Measurements from ENCODE around the gene ZNF846.
"Not testable (repeated sequence)": the region's sequence is repeated elsewhere in the genome, so short reads cannot be mapped to it uniquely, and the experiment has no call there.

Gene ZNF846

GRCh38 chr19:9782338-9782737 lies 13.8 kb upstream of the ZNF846 start:
- DNase-seq = no peak

- no peak for DNase-seq
Measured at GRCh38 chr19:9757544-9758501, 10.7 kb downstream of the ZNF846 start.

DNA sequence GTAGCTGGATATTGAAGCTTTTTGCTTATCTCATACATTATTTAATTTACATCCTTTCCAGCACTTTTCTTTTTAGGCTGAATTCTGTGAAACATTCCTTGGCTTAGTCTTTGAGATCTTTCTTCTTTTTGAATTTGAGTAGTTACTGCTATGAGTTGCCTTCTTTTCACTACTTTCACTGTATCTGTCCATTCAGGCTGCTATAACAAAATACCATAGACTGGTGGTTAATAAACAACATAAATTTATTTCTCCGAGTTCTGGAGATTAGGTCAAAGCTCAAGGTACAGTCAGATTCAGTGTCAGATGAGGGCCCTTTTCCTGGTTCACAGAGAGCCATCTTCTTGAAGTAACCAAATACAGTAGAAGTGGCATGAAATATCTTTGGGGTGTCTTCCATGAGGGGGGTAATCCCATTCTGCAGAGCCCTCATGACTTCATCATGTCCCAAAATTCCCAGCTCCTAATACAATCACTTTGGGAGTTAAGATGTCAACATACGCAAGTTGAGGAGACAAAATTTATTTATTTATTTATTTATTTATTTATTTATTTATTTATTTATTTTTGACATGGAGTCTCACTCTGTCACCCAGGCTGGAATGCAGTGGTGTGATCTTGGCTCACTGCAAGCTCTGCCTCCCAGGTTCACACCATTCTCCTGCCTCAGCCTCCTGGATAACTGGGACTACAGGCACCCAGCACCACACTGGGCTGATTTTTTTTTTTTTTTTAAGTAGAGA lies 15.7 kb downstream of the ZNF846 start:
- no peak for DNase-seq

DNA sequence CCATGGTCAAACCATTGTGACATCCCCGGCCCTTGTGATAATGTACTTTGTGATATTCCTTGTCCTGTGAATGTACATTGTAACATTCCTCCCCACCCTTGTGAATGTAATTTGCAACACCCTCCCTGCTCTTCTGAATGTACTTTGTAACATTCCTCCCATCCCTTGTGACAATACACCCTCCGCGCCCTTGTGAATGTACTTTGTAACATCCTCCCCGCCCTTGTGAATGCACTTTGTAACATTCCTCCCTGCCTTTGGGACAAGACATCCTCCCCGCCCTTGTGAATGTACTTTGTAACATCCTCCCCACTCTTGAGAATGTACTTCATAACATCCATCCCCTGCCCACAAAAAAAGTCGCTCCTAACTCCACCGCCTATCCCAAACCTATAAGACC lies 17.1 kb downstream of the ZNF846 start:
- no peak for DNase-seq

- DNase-seq = no peak
Measured at GRCh38 chr19:9741476-9742171, 26.9 kb downstream of the ZNF846 start.

DNA sequence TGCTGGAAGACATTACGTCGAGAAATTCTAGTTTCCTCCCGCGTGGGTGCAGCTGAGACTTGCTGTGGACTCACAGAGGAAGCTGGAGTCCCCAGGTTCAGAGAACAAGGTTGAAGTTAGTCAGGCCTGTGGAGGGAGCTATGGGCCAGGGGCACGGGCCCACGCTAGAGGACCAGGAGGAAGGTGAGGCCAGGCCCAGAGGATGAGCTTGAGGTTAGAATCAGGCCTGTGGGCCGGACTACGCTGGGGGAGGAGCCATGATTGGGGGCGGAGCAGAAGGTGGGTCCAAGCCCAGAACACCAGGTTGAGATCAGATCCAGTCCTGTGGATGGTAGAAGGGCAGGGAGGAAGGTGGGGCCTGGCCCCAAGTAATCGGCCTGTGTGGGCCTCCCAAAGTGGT lies 32.6 kb downstream of the ZNF846 start:
- no peak for DNase-seq

DNA sequence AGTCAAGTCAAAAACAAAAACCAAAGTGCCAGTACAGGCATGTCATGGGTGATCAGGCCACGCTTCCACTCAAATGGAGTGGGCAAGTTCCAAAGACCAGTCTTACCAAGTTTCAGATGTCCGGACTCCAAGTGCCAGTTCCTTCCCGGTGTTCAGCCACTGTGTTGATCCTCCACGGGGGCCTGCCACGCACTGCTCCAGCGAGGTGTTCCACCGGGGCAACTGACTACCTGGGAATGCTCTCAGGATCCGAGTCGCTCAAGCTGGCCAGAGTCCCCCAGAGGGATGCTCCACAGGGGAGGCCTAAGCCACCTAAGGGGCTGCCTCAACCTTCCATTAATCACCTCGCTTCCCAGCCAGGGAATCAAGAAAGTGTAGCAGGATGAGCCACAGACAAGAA lies 38.5 kb downstream of the ZNF846 start:
- DNase-seq = not testable (repeated sequence)

DNA sequence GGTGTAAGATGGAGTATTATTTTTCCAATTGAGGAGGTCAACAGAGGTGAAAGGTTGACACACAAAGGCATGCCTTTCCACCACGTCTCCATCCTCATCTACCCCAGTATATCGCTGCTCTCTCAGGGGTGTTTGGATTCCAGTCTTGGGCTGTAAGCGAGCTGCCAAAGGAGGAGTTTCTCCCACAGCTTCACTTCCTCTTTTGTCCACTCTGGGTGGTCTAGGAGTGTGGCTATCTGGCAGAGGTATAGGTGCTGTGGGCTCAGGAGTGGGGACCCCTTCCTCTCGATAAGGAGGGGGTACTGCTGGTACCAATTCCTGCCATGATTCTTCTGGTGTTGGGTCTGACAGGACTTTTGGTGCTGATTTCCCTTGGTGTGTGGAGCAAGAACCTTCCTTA lies 39.4 kb downstream of the ZNF846 start:
- no peak for DNase-seq

DNA sequence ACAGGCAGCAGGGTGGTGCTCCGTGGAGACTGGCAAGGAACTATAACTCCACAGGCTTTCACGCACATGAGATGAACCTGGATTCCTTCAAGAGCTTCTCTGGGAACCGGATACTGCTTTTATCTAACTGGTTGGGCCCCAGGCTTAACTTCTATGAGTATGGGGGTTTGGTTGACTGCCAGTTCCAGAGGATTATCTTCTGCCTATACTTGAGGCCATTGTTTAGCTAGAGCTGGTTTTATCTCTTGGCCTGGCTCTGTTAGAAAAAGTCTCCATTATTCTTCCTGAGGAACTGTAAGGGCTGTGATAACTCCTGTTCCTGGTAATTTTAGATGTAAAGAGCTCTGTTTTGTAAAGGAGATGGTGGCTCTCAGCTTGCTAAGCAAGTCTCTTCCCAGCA lies 40.9 kb downstream of the ZNF846 start:
- DNase-seq = no peak

DNA sequence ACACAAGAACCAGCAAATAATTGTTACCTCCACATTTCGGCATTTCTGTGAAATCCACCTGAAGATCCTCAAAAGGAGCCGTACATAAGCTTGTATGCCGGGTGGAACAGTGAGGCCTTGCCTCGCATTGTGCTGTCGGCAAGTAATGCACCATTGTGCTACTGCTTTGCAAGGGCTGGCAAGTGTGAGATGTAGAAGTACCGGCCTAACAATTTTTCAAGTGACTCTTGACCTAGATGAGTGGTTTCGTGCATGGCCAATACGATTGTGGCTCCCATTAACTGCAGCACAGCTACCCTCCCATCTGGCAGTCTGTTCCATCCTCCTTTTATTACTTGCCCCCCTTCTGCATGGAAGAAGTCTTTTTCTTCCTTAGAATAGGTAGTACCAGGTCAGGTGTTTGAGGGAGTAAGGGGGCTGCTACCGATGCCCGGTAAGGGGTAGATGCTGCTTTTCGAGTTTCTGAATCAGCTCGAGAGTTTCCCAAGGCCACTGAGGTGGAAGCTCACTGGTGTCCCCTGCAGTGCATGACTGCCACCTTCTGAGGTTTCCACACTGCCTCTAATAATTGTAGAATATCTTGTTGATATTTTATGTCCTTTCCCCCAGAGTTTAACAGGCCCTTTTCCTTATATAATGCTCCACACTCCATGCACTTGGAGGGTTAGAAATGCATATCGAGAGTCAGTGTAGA lies 42.9 kb downstream of the ZNF846 start:
- not testable (repeated sequence) for DNase-seq

DNA sequence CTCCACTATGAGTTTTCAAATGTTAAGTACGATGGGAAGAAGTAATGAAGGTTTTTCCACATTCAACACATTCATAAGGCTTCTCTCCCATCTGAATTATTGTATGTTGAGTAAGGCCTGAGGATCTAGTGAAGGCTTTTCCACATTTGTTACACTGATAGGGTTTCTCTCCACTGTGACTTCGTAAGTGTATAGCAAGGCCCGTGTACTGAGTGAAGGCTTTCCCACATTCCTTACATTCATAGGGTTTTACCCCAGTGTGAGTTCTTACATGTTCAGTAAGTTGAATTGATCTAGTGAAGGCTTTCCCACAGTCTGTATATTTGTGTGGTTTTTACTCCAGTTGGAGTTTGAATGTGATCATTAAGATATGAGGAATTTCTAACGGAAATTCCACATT lies 44.4 kb downstream of the ZNF846 start:
- DNase-seq = no peak

GRCh38 chr19:9721861-9722260 lies 46.7 kb downstream of the ZNF846 start:
- DNase-seq = no peak

- DNase-seq = no peak
Measured at GRCh38 chr19:9720541-9720940, 48.0 kb downstream of the ZNF846 start.

- no peak for DNase-seq
Measured at GRCh38 chr19:9711815-9712214, 56.7 kb downstream of the ZNF846 start.

- no peak for DNase-seq
Measured at GRCh38 chr19:9709305-9709704, 59.2 kb downstream of the ZNF846 start.

DNA sequence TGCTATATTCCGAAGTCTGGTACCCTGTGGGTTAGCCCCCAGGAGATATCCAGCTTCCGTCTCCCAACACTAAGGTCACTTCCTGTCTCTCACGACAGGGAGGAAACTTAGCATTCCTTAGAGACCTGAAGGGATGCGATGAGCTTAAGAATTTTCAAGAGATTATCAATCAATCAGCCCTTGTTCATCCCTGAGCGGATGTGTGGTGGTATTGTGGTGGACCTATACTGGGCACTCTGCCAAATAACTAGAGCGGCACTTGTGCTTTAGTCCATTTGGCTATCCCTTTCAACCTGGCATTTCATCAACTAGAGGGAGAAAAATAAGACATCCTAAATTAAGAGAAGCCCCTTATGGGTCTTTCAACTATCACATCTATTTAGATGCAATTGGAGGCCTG lies 62.7 kb downstream of the ZNF846 start:
- DNase-seq = no peak

DNA sequence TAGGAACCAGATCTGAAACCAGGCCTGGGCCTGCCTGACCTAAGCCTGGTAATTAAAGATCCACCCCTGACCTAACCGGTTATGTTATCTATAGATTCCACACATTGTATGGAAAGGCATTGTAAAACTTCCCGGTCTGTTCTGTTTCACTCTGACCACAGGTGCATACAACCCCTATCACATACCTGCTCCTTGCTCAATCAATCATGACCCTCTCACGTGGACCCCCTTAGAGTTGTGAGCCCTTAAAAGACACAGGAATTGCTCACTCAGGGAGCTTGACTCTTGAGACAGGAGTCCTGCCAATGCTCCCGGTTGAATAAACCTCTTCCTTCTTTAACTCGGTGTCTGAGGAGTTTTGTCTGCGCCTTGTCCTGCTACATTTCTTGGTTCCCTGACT lies 66.4 kb downstream of the ZNF846 start:
- DNase-seq = no peak
